Measurements from ENCODE around the gene HEPN1.
"Not testable (repeated sequence)": the region's sequence is repeated elsewhere in the genome, so short reads cannot be mapped to it uniquely, and the experiment has no call there.

HEPN1 gene

GRCh38 chr11:124954590-124954955 is 35.5 kb downstream of the HEPN1 start:
- Histone ChIP-seq H3K4me3 (ENCODE audit: low read depth in 1 of 2, low read length in 1 of 2) (peak overlapping the region; percentile 81 to 91), H3K27me3 (peaks cover 34% of the 10 kb centered on the region), H3K36me3 (no peaks in the 10 kb centered on the region), H3K4me1 (ENCODE audit: control insufficient read depth in 1 of 2, insufficient read depth in 1 of 2, low read depth in 1 of 2, low read length in 1 of 2) (peaks cover 13% of the 10 kb centered on the region in 2 experiments), H3K9me3 (no peaks in the 10 kb centered on the region), H3K27ac (peak overlapping the region; percentile 66)
- TF ChIP-seq CTCF (IDR thresholded peaks at IDR 0.05): no peak

GRCh38 chr11:124955035-124955434 is 36.0 kb downstream of the HEPN1 start:
- peaks cover 13% of the 10 kb centered on the region in 2 experiments for H3K4me1 ChIP-seq (ENCODE audit: control insufficient read depth in 1 of 2, insufficient read depth in 1 of 2, low read depth in 1 of 2, low read length in 1 of 2)
- no peak for TF ChIP-seq CTCF (IDR thresholded peaks at IDR 0.05)
- H3K27me3 ChIP-seq: peaks cover 33% of the 10 kb centered on the region
- no peak overlapping the region for H3K27ac ChIP-seq
- H3K4me3 ChIP-seq (ENCODE audit: low read depth in 1 of 2, low read length in 1 of 2): peak overlapping the region; percentile 81 to 91
- H3K9me3 ChIP-seq: no peaks in the 10 kb centered on the region
- no peaks in the 10 kb centered on the region for H3K36me3 ChIP-seq

GRCh38 chr11:124961972-124962609 is 43.0 kb downstream of the HEPN1 start:
- H3K9me3 ChIP-seq: no peaks in the 10 kb centered on the region
- H3K36me3 ChIP-seq: no peaks in the 10 kb centered on the region
- H3K4me3 ChIP-seq (ENCODE audit: low read depth in 1 of 2, low read length in 1 of 2): no peak overlapping the region
- no peaks in the 10 kb centered on the region for H3K27me3 ChIP-seq
- no peaks in the 10 kb centered on the region for H3K4me1 ChIP-seq (ENCODE audit: control insufficient read depth in 1 of 2, insufficient read depth in 1 of 2, low read depth in 1 of 2, low read length in 1 of 2)
- H3K27ac ChIP-seq: no peak overlapping the region
- TF ChIP-seq CTCF (IDR thresholded peaks at IDR 0.05): peak; percentile 42

GRCh38 chr11:124968197-124968596 is 49.1 kb downstream of the HEPN1 start:
- H3K9me3 ChIP-seq; H3K36me3 ChIP-seq; H3K4me1 ChIP-seq (ENCODE audit: control insufficient read depth in 1 of 2, insufficient read depth in 1 of 2, low read depth in 1 of 2, low read length in 1 of 2); H3K27me3 ChIP-seq; H3K4me3 ChIP-seq (ENCODE audit: low read depth in 1 of 2, low read length in 1 of 2); H3K27ac ChIP-seq: not testable (repeated sequence)
